ENCODE measurements around the gene WDR81.

- TF ChIP-seq EZH2phosphoT487 (IDR thresholded peaks at IDR 0.05; ENCODE audit: borderline replicate concordance) (no peak), CTCF (conservative IDR thresholded peaks at IDR 0.05; ENCODE audit: low read length) (no peak)
These were observed 6.6 kb downstream of the WDR81 start for GRCh38 chr17:1731194-1731506.
